ENCODE data around the gene TMEM95.

The TMEM95 gene

GRCh38 chr17:7314719-7315569, 40.0 kb upstream of the TMEM95 start, which contains the start of gene GPS2 (continued):
- TF ChIP-seq ZSCAN4 (tag by site-specific recombination; IDR thresholded peaks at IDR 0.05) (no peak), ZNF449 (tag by site-specific recombination; IDR thresholded peaks at IDR 0.05) (peak; percentile 45; the same call in 1 of the 2 replicates), ZNF292 (tag by site-specific recombination; IDR thresholded peaks at IDR 0.05; ENCODE audit: borderline replicate concordance, low read depth) (no peak), ZNF10 (tag by site-specific recombination; IDR thresholded peaks at IDR 0.05) (peak; percentile 45), REPIN1 (tag by site-specific recombination; IDR thresholded peaks at IDR 0.05; ENCODE audit: low read depth) (no peak), ZNF133 (tag by site-specific recombination; IDR thresholded peaks at IDR 0.05) (no peak), GLI4 (tag by site-specific recombination; IDR thresholded peaks at IDR 0.05) (0 out of 2 replicates have a peak, but pooled peaks have one; percentile 17), ZFHX2 (tag by site-specific recombination; conservative IDR thresholded peaks at IDR 0.05) (peak; percentile 82), ZNF692 (tag by site-specific recombination; IDR thresholded peaks at IDR 0.05) (peak; percentile 60), ZNF580 (tag by site-specific recombination; IDR thresholded peaks at IDR 0.05) (peak; percentile 71), ZIC2 (tag by site-specific recombination; IDR thresholded peaks at IDR 0.05) (no peak), ZNF2 (tag by site-specific recombination; IDR thresholded peaks at IDR 0.05) (no peak), KLF1 (tag by site-specific recombination; IDR thresholded peaks at IDR 0.05) (no peak), ZNF335 (tag by site-specific recombination; conservative IDR thresholded peaks at IDR 0.05) (peak; percentile 85), ZNF549 (tag by site-specific recombination; IDR thresholded peaks at IDR 0.05) (no peak), ZNF704 (tag by site-specific recombination; IDR thresholded peaks at IDR 0.05) (no peak; the same call in 1 of the 2 replicates), ZNF645 (tag by site-specific recombination; IDR thresholded peaks at IDR 0.05) (no peak), ZNF394 (tag by site-specific recombination; IDR thresholded peaks at IDR 0.05; ENCODE audit: borderline replicate concordance) (no peak), ZNF777 (tag by site-specific recombination; IDR thresholded peaks at IDR 0.05; ENCODE audit: borderline replicate concordance) (no peak; the same call in 1 of the 2 replicates), KLF17 (tag by site-specific recombination; IDR thresholded peaks at IDR 0.05) (peak; percentile 62; the same call in 1 of the 2 replicates), REST (tag by site-specific recombination; IDR thresholded peaks at IDR 0.05) (peak; percentile 99), ZNF513 (tag by site-specific recombination; IDR thresholded peaks at IDR 0.05) (no peak), KLF16 (tag by site-specific recombination; IDR thresholded peaks at IDR 0.05) (peak; percentile 28; the same call in 1 of the 2 replicates), HOXC10 (CRISPR knock-in tag; IDR thresholded peaks at IDR 0.05) (0 out of 2 replicates have a peak, but pooled peaks have one; percentile 66)
